Cerebellar nuclear complex (tissue), 1 donor: Measurements from ENCODE around the gene COBLL1.
"Not testable (repeated sequence)": the region's sequence is repeated elsewhere in the genome, so short reads cannot be mapped to it uniquely, and the experiment has no call there.

Source experiments
- DNase-seq, 2 experiments: peaks; one replicate each; lab custom pipeline; 2025; lab: John Stamatoyannopoulos, UW

The COBLL1 gene, protein sequence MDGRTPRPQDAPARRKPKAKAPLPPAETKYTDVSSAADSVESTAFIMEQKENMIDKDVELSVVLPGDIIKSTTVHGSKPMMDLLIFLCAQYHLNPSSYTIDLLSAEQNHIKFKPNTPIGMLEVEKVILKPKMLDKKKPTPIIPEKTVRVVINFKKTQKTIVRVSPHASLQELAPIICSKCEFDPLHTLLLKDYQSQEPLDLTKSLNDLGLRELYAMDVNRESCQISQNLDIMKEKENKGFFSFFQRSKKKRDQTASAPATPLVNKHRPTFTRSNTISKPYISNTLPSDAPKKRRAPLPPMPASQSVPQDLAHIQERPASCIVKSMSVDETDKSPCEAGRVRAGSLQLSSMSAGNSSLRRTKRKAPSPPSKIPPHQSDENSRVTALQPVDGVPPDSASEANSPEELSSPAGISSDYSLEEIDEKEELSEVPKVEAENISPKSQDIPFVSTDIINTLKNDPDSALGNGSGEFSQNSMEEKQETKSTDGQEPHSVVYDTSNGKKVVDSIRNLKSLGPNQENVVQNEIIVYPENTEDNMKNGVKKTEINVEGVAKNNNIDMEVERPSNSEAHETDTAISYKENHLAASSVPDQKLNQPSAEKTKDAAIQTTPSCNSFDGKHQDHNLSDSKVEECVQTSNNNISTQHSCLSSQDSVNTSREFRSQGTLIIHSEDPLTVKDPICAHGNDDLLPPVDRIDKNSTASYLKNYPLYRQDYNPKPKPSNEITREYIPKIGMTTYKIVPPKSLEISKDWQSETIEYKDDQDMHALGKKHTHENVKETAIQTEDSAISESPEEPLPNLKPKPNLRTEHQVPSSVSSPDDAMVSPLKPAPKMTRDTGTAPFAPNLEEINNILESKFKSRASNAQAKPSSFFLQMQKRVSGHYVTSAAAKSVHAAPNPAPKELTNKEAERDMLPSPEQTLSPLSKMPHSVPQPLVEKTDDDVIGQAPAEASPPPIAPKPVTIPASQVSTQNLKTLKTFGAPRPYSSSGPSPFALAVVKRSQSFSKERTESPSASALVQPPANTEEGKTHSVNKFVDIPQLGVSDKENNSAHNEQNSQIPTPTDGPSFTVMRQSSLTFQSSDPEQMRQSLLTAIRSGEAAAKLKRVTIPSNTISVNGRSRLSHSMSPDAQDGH

GRCh38 chr2:164841719-164842623, at the start of gene COBLL1:
Gene COBLL1 (minus strand): TSS chr2:164841823. CDS start chr2:164841196, 627 bp downstream.
- no peak for DNase-seq

DNA sequence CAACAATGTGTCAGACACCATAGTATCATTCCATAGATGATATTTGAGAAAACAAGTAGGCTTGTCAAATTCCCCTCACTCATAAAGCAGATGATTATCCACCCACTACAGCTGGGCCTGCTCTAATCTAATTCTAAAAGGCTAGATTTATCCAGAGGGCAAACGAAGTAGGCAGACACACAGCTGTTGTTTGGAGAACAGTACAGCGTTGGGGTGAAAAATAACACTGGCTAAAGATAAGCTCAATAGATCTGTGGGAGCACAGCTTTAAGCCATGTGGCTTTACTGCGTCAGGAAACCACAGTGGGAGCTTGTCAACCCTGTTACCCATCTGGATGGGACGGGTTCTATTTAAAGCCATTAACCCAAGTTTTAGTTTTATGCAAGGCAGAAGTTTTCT, 48.9 kb upstream of the COBLL1 start:
- no peak for DNase-seq

DNA sequence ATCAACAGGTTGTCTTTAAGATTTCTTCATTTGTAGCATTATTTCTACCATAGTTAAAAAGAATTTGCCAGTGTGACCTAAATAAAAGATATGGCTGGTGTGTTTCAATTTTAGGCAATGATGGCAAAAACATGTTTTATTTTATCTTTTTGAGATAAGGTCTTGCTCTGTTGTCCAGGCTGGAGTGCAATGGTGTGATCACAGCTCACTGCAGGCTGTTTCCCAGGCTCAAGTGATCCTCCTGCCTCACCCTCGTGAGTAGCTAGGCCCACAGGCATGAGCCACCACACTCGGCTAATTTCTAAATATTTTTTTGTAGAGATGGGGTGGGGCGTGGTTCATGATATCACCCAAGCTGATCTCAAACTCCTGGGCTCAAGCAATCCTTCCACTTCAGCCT, 47.0 kb upstream of the COBLL1 start:
- DNase-seq, result no peak

GRCh38 chr2:164887434-164888144, 46.0 kb upstream of the COBLL1 start:
- DNase-seq, result no peak

DNA sequence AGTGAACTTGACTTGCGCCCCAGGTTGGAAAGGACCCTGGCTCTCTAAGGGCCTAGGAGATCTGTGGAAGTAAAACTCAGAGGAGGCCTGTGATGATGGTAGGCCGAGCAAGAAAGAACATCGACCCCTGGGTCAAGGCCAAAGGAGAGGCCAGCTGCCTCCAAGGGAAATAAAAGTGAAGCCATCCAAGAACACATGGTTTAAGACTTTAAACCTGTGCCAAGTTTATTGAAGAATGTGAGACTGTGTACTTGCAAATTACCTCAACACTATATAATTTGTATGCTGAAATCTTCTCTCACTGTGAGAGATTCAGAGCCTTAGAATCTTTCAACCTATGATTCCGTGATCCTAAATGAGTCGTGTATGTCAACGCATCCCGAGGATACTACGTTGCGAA, 40.7 kb upstream of the COBLL1 start:
- no peak for DNase-seq

DNA sequence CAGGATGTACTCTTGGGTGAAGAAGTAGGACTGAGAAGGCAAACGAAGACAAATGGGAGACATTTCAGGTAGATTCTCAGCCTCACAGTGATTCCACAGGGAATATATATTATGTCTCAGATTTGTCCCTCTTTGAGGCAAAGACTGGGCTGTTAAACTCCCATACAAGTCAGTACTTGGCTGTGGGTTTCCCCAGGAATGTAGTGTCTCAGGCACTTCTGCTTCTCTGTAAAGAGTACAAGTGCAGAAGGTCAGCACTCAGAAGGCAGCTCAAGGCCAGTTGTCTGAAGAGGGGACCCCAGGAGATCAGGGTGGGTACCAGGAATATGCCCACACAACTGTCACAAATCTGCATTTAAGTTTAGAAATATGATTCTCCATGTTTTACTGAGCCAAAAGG, 39.9 kb upstream of the COBLL1 start:
- DNase-seq, result no peak

DNA sequence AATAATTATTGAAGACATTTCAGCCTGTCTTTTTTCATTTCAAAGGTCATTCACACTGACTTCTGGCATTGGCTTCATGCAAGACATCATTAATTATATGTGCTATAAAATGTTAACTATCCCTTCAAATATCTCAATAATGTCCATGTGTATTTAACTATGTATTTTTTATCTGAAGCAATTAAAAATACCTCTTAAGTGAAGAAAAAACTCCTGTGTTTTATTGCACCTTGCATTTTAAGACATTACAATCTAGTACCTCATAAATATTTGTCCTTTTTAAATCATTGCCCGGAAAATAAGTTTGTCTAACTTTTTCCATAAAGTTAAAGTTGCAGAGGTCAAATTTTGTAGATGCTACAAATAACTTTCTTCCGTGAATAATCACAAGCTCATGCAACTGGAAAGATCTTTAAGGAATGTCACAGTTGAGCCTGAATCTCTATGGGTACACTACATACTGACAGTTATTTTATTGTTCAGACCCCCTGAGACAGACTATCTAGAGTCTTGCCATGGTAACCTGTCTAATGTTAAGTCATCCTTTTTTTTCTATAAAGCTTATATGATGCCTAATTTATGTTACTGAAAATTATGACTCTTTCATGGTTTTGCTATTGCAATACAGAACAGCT, 38.4 kb upstream of the COBLL1 start:
- DNase-seq, result no peak

GRCh38 chr2:164877927-164878326, 36.3 kb upstream of the COBLL1 start:
- no peak for DNase-seq

GRCh38 chr2:164877169-164877568, 35.5 kb upstream of the COBLL1 start:
- no peak for DNase-seq

DNA sequence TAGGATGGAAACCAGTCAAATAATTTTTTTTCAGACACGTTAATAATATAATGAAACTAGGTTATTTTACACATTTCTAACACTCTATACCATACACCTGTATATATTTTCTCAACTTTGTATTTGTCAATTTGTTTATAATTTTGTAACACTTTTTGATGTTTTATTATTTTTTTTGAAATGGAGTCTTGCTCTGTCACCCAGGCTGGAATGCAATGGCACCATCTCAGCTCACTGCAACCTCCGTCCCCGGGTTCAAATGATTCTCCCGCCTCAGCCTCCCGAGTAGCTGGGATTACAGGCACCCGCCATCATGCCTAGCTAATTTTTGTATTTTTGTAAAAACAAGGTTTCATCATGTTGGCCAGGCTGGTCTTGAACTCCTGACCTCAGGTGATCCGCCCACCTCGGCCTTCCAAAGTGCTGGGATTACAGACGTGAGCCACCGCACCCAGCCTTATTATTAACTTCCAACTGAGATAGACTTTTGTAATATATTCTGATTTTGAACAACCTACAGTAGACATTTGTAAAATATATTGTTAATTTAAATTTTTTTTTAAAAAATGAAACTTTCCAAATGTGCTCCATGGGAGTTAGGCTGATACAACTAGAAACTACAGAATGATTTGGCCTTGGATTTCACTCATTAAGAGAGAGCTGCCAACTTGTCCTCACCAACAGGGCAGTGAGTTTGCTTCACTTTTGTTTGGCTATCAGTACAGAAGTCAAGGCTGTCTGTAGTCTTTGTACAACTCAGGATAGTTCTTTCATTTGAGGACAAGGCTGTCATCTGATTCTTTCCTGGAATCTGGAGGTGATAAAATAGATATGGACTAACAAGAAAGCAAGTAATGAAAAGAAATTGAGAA, 33.9 kb upstream of the COBLL1 start:
- no peak for DNase-seq

- no peak for DNase-seq
Measured at GRCh38 chr2:164873210-164873908, 31.7 kb upstream of the COBLL1 start.

DNA sequence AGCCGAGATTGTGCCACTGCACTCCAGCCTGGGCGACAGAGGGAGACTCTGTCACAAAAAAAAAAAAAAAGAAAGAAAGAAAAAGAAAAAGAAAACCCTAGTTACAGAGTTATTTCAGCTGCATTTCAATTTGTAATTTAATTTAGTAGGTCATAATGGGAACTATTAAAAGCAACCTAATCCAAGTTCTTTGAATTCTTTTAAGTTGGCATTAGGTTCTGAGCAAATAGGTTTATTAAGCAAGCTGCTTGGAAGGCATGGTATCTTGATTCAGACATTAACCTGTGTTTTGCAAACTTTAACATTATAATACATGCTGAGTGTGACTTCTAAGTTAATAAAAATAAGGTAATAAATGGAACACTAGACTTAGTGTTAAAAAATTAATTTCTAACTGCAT, 29.8 kb upstream of the COBLL1 start:
- no peak for DNase-seq

DNA sequence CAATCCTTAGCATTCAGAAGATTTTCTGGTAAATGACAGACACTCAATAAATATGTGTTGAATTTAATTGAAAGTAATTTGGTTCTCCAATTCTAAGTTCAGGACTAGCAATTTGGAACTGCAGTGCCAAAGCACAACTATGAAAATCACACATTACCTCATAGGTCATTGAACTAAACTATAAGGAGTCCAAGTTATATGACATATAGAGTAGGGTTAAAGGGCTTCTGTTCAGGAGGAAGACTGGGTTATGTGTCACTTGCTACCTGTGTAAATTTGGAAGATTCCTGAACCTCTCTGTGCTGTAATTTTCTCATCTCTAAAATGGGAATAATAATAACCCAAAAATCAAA, 27.8 kb upstream of the COBLL1 start:
- no peak for DNase-seq

DNA sequence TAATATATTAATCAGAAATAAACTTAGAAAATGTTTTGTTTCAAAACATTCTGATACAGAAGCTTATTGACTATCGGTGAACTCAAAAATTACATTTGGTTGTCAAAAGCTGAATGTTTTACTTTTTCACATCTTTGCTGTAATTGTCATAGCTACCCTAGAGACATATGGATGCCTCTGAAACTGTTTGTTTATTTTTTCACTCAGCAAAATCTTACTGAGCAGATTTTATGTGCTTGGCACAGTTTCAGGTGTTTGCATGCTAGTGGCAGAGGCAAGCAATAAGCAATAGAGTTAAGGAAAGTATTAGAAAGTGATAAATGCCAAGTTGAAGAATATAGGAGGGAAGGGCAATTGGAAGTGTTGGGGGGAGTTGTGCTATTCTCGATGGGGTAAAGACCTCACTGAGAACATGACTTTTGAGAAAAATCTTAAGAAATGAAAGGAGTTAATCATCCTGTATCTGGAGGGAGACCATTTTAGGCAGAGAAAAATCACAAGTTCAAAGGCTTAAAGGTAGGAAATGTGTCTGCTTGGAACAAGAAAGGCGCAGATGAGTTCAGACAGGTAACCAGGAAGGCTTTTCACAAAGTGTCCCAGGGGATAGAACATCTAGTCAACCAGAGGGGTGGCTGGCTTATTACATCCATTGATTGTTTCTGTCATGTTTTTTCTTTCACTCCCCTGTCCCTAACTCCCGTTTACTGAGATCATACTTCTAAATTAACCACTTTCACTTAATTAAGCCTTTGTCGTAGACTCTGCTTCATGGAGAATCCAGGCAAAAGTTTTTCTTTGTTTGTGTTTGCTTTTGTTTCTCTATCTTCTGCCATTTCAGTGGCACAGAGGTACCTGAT, 27.2 kb upstream of the COBLL1 start:
- no peak for DNase-seq

- no peak for DNase-seq
Measured at GRCh38 chr2:164867779-164868397, 26.3 kb upstream of the COBLL1 start.

DNA sequence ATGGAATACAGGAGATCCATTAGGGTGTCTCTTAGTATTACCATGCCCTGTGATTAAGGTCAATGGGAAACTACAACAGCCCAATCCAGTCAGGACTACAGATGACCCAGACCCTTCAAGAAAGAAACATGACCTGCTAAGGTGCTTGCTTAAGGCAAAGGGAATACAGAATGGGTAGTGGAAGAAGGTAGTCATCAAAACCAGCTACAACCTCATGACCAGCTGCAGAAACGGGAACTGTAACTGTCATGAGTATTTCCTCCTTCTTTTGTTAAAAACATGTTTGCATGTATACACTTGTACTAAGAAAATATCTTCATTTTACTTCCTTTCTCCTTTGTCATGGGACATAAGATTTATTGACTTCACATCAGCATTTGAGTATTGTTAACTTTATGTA, 24.8 kb upstream of the COBLL1 start:
- DNase-seq, result not testable (repeated sequence)

DNA sequence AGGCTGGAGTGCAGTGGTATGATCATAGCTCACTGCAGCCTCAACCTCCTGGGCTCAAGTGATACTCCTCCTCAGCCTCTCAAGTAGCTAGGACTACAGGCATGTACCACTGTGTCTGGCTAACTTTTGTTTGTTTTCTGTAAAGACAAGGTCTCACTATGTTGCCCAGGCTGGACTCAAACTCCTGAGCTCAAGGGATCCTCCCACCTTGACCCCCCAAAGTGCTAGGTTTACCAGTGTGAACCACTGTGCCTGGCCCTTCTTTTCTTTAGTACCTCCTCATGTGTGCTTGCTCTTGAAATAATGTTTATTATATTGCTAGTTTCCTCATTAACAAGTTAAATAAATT, 19.0 kb upstream of the COBLL1 start:
- DNase-seq, result no peak
